HG03439 (cell line): Measurements from ENCODE around the gene HBA2.
"Not testable (repeated sequence)": the region's sequence is repeated elsewhere in the genome, so short reads cannot be mapped to it uniquely, and the experiment has no call there.

Experiments
- ATAC-seq: cut with Tn5 transposase; IDR thresholded peaks from one replicate; pipeline ENCODE4 v1.9.1; 2021; ENCODE audit warnings: mild to moderate bottlenecking, moderate library complexity; ENCODE audit not compliant: unreplicated experiment

Gene HBA2

GRCh38 chr16:173928-174769, 1.5 kb downstream of the HBA2 start:
- ATAC-seq = not testable (repeated sequence)

GRCh38 chr16:175011-175949, 2.6 kb downstream of the HBA2 start:
- ATAC-seq = no peak

GRCh38 chr16:176006-176405, 3.3 kb downstream of the HBA2 start:
- not testable (repeated sequence) for ATAC-seq

GRCh38 chr16:176477-177382, 4.1 kb downstream of the HBA2 start, which contains the start of gene HBA1:
HBA1 (plus strand) TSS chr16:176680; CDS start chr16:176717, 37 bp downstream.
- not testable (repeated sequence) for ATAC-seq

- ATAC-seq = no peak
These were observed 4.7 kb downstream of the HBA2 start for GRCh38 chr16:177394-177822.

- no peak for ATAC-seq
These were observed 5.4 kb downstream of the HBA2 start for GRCh38 chr16:177981-178667.

- no peak for ATAC-seq
These were observed 6.0 kb downstream of the HBA2 start for GRCh38 chr16:178668-179015.

GRCh38 chr16:179211-180092, 6.8 kb downstream of the HBA2 start:
- no peak for ATAC-seq

- ATAC-seq = no peak
These were observed 7.5 kb downstream of the HBA2 start, which contains the start of gene HBQ1 for GRCh38 chr16:180101-180675. HBQ1 (plus strand) TSS chr16:180459; CDS start chr16:180487, 28 bp downstream.

- no peak for ATAC-seq
These were observed 8.2 kb downstream of the HBA2 start for GRCh38 chr16:180681-181564.

GRCh38 chr16:181565-182021, 8.9 kb downstream of the HBA2 start:
- no peak for ATAC-seq

- ATAC-seq = no peak
These were observed 10.3 kb downstream of the HBA2 start for GRCh38 chr16:183005-183404.

GRCh38 chr16:185213-185612, 12.5 kb downstream of the HBA2 start:
- no peak for ATAC-seq

GRCh38 chr16:185691-186090, 13.0 kb downstream of the HBA2 start:
- ATAC-seq = no peak

GRCh38 chr16:187330-187729, 14.7 kb downstream of the HBA2 start:
- ATAC-seq = no peak

- ATAC-seq = no peak
These were observed 16.0 kb downstream of the HBA2 start for GRCh38 chr16:188674-189073.

- ATAC-seq = no peak
These were observed 17.0 kb downstream of the HBA2 start for GRCh38 chr16:189604-190186.
